ENCODE data around the gene ARHGAP22.

DNA sequence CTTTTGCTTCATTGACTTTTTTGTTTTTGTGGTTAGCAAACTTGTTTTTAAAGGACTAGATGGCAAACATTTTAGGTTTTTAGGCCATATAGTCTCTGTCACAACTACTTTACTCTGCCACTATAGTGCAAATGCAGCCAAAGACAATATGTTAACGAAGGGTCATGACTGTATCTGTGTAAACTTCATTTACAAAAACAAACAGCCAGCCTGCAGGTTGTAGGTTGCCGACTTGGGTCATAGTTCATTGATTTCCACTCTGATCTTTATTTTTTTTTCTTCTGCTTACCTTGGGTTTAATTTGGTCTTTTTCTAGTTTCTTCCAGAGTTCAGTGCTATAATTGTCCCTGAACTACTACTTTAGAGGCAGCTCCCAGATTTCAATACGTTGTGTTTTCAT, 120.0 kb downstream of the ARHGAP22 start:
- no peak for TF ChIP-seq CTCF (IDR thresholded peaks at IDR 0.05; ENCODE audit: insufficient read depth, low read depth, low read length)
- no peak for TF ChIP-seq EZH2 (IDR thresholded peaks at IDR 0.05; ENCODE audit: insufficient read depth, low read length)

Data from astrocyte (in vitro differentiated cells and primary cell).